Small intestine (tissue), 7 donors: ENCODE data around the gene VPS4A. TPM values are rescaled to one million over a fixed set of nuclear protein-coding genes. Genes with fewer than 3 reads are reported as not detected.
A peak's percentile ranks its signal among the peaks of the same experiment; 100 is the strongest.

Experiments used
- DNase-seq, 2 donors: peaks; one replicate each; pipeline versions ENCODE4 v3.0.0 to v3.0.0-alpha.2; 2013
- FAIRE-seq: peaks from 2 replicates; lab custom pipeline; 2012; peaks lifted over from hg19 to GRCh38; lab: Jason Lieb, UNC
- H3K27ac ChIP-seq, 3 donors: one replicate each; pipeline ENCODE4 v1.5.1; 2013; ENCODE audit warnings: low read length in 2 of 3, mild to moderate bottlenecking in 2 of 3, control low read depth in 1 of 3, inconsistent platforms in 1 of 3, low read depth in 1 of 3, moderate library complexity in 1 of 3
- H3K27me3 ChIP-seq, 3 donors: one replicate each; pipeline ENCODE4 v1.6.1; 2013; ENCODE audit warnings: low read length in 3 of 3, inconsistent platforms in 1 of 3; ENCODE audit not compliant: control insufficient read depth in 3 of 3, insufficient read depth in 3 of 3
- H3K36me3 ChIP-seq, 3 donors: one replicate each; pipeline ENCODE4 v1.6.1; 2013; ENCODE audit warnings: low read length in 3 of 3, inconsistent platforms in 1 of 3, low read depth in 1 of 3, mild to moderate bottlenecking in 1 of 3, moderate library complexity in 1 of 3; ENCODE audit not compliant: control insufficient read depth in 3 of 3, insufficient read depth in 2 of 3
- H3K4me1 ChIP-seq, 3 donors: one replicate each; pipeline ENCODE4 v1.6.1; 2013; ENCODE audit warnings: low read length in 2 of 3, inconsistent platforms in 1 of 3, low read depth in 1 of 3, mild to moderate bottlenecking in 1 of 3, moderate library complexity in 1 of 3; ENCODE audit not compliant: control insufficient read depth in 3 of 3, insufficient read depth in 2 of 3
- H3K4me3 ChIP-seq, 3 donors: one replicate each; pipeline ENCODE4 v1.5.1; 2013; ENCODE audit warnings: low read length in 3 of 3, control low read depth in 1 of 3, inconsistent platforms in 1 of 3, low read depth in 1 of 3, mild to moderate bottlenecking in 1 of 3, moderate library complexity in 1 of 3
- H3K9me3 ChIP-seq, 2 donors: one replicate each; pipeline ENCODE4 v1.6.1; 2013; ENCODE audit warnings: low read depth in 1 of 2, low read length in 1 of 2; ENCODE audit not compliant: control insufficient read depth in 2 of 2, insufficient read depth in 1 of 2
- WGBS, 3 donors: extraction: QIAGEN DNeasy Blood & Tissue Kit; methylation state at CpG; one replicate each; pipeline ENCODE4 v1.1.7; 2013; 5-methylcytosine and 5-hydroxymethylcytosine counted together
- polyA plus RNA-seq, 4 donors: library from polyadenylated mRNA; stranded (reverse) in 3 of 4; unstranded in 1 of 4; fragments of 200-250 nt in 3 of 4; fragments of 120-200 nt in 1 of 4; gene quantifications; one replicate each; pipeline versions ENCODE4 v1.2.1 to v1.2.3, GENCODE V29; 2013
- donor health status: healthy with polysubstance abuse.
- donor health status: control.
- donor health status: control.
- donor health status: Bipolar disorder and iron deficiency.
- donor health status: healthy.

VPS4A gene
- polyA plus RNA-seq, 4 donors: 23.0 to 43.7 (median 41.6) TPM

- Histone ChIP-seq H3K27ac (peak overlapping the region; percentile 65 to 91 (median 86)), H3K27me3 (no peaks in the 10 kb centered on the region), H3K4me1 (peaks cover 0 to 4% (median 3%) of the 10 kb centered on the region in 3 donors), H3K36me3 (peaks cover 4 to 37% (median 8%) of the 10 kb centered on the region in 3 donors), H3K4me3 (peak overlapping the region; percentile 77 to 95 (median 84)), H3K9me3 (no peaks in the 10 kb centered on the region)
- DNase-seq (peak in 1 of 2 donors; percentile 44), FAIRE-seq (no peak)
- 1% methylated on average over 26 to 59 of the region's 59 CpGs for WGBS, 3 donors
These were observed 610 bp downstream of the VPS4A start for GRCh38 chr16:69311533-69312387.

DNA sequence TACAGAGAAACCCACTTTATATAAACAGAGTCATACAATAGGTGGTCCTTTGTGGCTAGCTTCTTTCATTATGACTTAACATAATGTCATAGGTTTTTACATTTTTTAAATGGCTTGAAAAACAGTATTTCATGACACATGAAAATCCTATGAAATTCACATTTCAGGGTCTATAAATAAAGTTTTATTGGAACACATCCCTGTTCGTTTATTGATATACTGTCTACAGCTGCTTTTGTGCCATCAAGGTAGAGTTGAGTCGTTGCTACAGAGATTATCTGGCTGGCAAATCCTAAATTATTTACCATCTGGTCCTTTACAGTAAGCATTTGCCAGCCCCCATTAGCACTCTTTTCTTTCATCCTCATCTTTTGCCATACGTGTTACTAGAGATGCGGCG, 2.3 kb downstream of the VPS4A start:
- Histone ChIP-seq H3K36me3 (peaks cover 7 to 52% (median 8%) of the 10 kb centered on the region in 3 donors), H3K27ac (no peak overlapping the region), H3K27me3 (no peaks in the 10 kb centered on the region), H3K4me1 (peaks cover 0 to 4% (median 3%) of the 10 kb centered on the region in 3 donors), H3K9me3 (no peaks in the 10 kb centered on the region), H3K4me3 (no peak overlapping the region)
- DNase-seq (no peak), FAIRE-seq (no peak)
- 91 to 96% (median 94%) methylated on average over 5 of the region's 5 CpGs for WGBS, 3 donors

DNA sequence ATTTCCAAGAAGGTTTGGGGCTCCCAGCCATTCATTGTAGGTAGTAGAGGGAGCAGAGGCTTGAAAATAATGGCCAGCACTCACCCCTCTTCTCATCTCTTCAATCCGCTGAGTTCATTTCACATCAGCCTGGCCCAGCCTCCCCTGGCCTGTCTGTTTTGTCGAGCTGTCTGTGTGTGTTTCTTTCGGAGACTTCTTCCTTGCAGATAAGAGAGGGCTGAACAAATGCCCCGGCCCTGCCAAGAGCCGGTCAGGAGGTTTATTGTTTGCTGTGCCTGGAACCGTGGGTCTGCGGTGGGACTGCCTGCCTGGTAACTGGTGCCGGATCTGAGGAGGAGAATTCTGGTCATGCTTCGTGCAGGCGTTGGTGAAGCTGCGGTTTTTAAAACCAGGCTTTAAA, 3.4 kb downstream of the VPS4A start:
- DNase-seq (no peak), FAIRE-seq (no peak)
- Histone ChIP-seq H3K27ac (no peak overlapping the region), H3K27me3 (no peaks in the 10 kb centered on the region), H3K4me1 (peaks cover 0 to 4% (median 3%) of the 10 kb centered on the region in 3 donors), H3K36me3 (peaks cover 12 to 63% (median 13%) of the 10 kb centered on the region in 3 donors), H3K4me3 (no peak overlapping the region), H3K9me3 (no peaks in the 10 kb centered on the region)
- 84 to 90% (median 84%) methylated on average over 11 of the region's 11 CpGs for WGBS, 3 donors

- H3K36me3 ChIP-seq: peaks cover 20 to 75% (median 24%) of the 10 kb centered on the region in 3 donors
- H3K27ac ChIP-seq: no peak overlapping the region
- H3K27me3 ChIP-seq: no peaks in the 10 kb centered on the region
- FAIRE-seq: no peak
- H3K9me3 ChIP-seq: no peaks in the 10 kb centered on the region
- no peak overlapping the region for H3K4me3 ChIP-seq
- DNase-seq: no peak
- 90 to 91% (median 91%) methylated on average over 30 of the region's 30 CpGs for WGBS, 3 donors
- H3K4me1 ChIP-seq: peaks cover 0 to 4% (median 3%) of the 10 kb centered on the region in 3 donors
These were observed 4.5 kb downstream of the VPS4A start for GRCh38 chr16:69315486-69316311.

DNA sequence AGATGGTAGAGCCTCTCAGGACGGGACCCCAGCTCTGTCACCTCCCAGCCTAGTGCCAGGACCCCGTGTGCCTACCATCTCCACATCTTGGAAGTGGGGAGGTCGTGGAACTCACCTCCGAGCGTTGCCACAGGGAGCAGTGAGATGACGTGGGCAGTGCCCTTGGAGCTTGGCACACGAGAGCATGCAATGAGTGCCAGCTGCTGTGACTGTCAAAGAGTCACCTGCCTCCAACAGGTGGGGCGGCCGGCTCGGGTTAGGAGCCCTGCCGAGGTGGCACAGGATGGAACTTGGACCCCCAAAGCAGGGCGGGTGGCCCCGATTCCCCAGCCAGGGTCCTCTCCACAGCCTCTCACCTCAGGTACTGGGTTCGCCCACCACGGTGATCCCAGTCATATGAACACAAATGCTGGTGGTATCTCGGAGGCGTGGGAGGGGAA, 5.5 kb downstream of the VPS4A start:
- H3K9me3 ChIP-seq: no peaks in the 10 kb centered on the region
- peaks cover 26 to 84% (median 29%) of the 10 kb centered on the region in 3 donors for H3K36me3 ChIP-seq
- FAIRE-seq: no peak
- DNase-seq: no peak
- no peak overlapping the region for H3K27ac ChIP-seq
- no peaks in the 10 kb centered on the region for H3K27me3 ChIP-seq
- no peak overlapping the region for H3K4me3 ChIP-seq
- WGBS, 3 donors: 89 to 93% (median 91%) methylated on average over 17 of the region's 17 CpGs
- peaks cover 0 to 4% (median 3%) of the 10 kb centered on the region in 3 donors for H3K4me1 ChIP-seq

DNA sequence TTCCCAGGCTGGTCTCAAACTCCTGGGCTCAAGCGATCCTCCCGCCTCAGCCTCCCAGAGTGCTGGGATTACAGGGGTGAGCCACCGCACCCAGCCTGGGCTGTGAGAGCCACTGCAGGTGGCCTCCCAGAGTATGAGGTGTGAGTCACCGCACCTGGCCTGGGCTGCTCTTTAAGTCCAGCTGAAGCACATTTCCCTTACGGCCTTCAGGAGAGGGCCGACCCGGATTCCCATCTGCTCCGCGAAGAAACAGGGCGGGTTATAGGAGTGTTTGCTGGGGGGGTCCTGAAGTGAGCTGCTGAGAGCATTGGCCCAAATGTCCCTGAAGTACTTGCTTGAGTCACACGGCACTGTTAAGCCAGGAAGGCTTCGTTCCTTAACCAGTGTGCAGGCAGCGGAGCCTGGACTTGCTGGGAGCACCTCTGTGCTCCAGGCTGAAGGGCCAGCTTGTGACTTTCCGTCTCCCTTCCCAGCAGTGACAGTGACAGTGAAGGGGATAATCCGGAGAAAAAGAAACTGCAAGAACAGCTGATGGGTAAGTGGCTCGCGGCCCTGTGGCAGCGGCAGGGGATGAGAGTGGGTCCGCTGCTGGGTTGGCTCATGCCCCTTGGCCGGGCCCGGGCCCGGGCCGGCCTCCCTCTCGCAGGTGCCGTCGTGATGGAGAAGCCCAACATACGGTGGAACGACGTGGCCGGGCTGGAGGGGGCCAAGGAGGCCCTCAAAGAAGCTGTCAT, 7.2 kb downstream of the VPS4A start:
- Histone ChIP-seq H3K4me1 (no peaks in the 10 kb centered on the region), H3K9me3 (no peaks in the 10 kb centered on the region), H3K4me3 (no peak overlapping the region), H3K36me3 (peaks cover 32 to 95% (median 43%) of the 10 kb centered on the region in 3 donors), H3K27me3 (no peaks in the 10 kb centered on the region), H3K27ac (no peak overlapping the region)
- FAIRE-seq (no peak), DNase-seq (no peak)
- WGBS, 3 donors: 92 to 94% (median 94%) methylated on average over 30 of the region's 30 CpGs

- FAIRE-seq: no peak
- H3K4me1 ChIP-seq: no peaks in the 10 kb centered on the region
- WGBS, 3 donors: 87 to 90% (median 88%) methylated on average over 10 of the region's 10 CpGs
- no peaks in the 10 kb centered on the region for H3K9me3 ChIP-seq
- no peaks in the 10 kb centered on the region for H3K27me3 ChIP-seq
- no peak overlapping the region for H3K27ac ChIP-seq
- peaks cover 32 to 97% (median 44%) of the 10 kb centered on the region in 3 donors for H3K36me3 ChIP-seq
- no peak for DNase-seq
- H3K4me3 ChIP-seq: no peak overlapping the region
These were observed 7.8 kb downstream of the VPS4A start for GRCh38 chr16:69318911-69319289.

DNA sequence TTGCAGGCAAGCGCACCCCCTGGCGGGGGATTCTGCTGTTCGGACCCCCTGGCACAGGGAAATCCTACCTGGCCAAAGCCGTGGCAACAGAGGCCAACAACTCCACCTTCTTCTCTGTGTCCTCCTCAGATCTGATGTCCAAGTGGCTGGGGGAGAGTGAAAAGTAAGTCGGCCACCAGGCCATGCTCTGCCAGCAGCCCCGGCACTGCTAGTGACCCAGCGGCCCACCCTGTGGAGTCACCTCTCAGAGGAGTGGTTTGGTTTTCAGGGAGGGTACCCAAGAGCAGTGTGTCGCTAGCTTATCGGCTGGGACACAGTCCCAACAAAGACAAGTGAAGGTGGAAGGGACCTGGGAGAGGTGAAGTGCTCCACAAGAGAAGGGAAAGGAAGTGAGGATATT, 8.2 kb downstream of the VPS4A start:
- H3K9me3 ChIP-seq: no peaks in the 10 kb centered on the region
- FAIRE-seq (no peak), DNase-seq (no peak)
- H3K27ac ChIP-seq: no peak overlapping the region
- no peak overlapping the region for H3K4me3 ChIP-seq
- peaks cover 0 to 3% (median 0%) of the 10 kb centered on the region in 3 donors for H3K4me1 ChIP-seq
- WGBS, 3 donors: 94 to 96% (median 95%) methylated on average over 9 of the region's 9 CpGs
- H3K36me3 ChIP-seq: peaks cover 32 to 97% (median 46%) of the 10 kb centered on the region in 3 donors
- H3K27me3 ChIP-seq: no peaks in the 10 kb centered on the region
